CD4-positive, alpha-beta T cell treated with Interleukin-15 for 4 hours (primary cell): ENCODE results near the gene LRRC8B.
"Not testable (repeated sequence)": the region's sequence is repeated elsewhere in the genome, so short reads cannot be mapped to it uniquely, and the experiment has no call there.

ENCODE experiments used
- DNase-seq: peaks from one replicate; pipeline ENCODE4 v3.0.0-alpha.2; 2020; ENCODE audit warnings: low spot score

The LRRC8B gene

DNA sequence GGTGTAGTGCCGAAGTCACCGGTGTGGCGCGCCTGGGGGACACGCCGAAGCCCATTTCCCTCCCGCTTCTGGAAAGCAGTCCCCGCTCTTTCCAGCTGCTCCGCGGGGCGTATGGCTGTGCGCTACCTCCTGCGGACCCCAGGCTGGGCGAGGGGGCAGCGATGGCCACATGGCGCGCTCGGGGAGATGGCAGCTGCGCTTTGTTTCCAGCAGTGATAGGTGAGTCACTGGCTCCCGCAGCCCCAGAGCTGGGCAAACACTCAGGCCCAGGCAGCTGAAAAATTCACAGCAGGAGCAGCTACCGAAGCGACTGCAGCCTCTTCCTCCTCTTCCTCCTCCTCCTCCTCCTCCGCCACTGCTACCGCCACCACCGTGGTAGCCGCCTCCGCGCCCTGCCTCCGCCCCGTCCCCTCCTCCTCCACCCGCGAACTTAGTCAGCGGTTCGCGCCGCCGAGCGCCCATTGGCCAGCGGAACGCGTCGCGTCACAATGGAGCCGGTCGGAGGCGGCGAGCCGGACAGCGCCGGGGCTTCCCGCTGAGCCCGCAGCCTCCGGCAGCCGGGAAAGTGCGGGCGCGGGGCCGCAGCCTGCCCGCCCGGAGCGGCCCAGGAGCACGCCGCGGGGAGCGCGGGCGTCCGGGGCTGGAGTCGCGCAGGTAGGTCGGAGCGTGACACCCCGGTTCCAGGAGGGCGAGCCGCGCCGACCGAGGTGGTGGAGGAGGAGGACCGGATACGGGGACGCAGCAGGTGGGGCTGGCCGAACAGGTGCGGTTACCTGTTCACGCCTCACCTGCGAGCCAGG, at the start of gene LRRC8B:
Gene LRRC8B, plus strand, starts transcription at position 461 of the 800 bp plus-strand sequence. CDS start 57,822 bp downstream, outside the sequence.
- peak; percentile 85 for DNase-seq

DNA sequence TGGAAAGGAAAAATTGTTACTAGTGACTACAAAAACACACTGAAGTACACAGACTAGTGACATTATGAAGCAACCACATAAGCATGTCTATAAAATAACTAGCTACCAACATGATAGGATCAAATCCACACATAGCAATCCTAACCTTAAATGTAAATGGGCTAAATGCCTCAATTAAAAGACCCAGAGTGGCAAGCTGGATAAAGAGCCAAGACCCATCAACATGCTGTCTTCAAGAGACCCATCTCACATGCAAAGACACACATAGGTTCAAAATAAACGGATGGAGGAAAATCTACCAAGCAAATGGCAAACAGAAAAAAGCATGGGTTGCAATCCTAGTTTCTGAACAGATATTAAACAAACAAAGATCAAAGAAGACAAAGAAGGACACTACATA, 49.4 kb upstream of the LRRC8B start:
- DNase-seq, result no peak

- DNase-seq, result no peak
Observed at GRCh38 chr1:89476072-89476471, 48.6 kb upstream of the LRRC8B start.

- peak; percentile 78 for DNase-seq
Observed at GRCh38 chr1:89483010-89483756, 41.4 kb upstream of the LRRC8B start.

DNA sequence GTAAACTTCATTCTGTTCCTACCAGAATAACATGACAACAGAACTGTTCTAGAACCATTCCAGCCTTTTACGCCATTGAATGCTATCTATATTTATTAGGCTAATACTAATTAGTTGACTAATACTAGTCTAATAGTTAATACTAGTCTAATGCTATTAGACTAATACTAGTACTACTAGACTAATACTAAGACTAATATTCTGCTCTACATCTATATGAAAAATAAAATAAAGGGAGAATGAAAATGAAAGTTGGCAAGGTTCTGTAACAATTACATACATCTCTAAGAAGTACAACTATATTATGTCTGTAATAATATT, 40.9 kb upstream of the LRRC8B start:
- DNase-seq, result no peak

DNA sequence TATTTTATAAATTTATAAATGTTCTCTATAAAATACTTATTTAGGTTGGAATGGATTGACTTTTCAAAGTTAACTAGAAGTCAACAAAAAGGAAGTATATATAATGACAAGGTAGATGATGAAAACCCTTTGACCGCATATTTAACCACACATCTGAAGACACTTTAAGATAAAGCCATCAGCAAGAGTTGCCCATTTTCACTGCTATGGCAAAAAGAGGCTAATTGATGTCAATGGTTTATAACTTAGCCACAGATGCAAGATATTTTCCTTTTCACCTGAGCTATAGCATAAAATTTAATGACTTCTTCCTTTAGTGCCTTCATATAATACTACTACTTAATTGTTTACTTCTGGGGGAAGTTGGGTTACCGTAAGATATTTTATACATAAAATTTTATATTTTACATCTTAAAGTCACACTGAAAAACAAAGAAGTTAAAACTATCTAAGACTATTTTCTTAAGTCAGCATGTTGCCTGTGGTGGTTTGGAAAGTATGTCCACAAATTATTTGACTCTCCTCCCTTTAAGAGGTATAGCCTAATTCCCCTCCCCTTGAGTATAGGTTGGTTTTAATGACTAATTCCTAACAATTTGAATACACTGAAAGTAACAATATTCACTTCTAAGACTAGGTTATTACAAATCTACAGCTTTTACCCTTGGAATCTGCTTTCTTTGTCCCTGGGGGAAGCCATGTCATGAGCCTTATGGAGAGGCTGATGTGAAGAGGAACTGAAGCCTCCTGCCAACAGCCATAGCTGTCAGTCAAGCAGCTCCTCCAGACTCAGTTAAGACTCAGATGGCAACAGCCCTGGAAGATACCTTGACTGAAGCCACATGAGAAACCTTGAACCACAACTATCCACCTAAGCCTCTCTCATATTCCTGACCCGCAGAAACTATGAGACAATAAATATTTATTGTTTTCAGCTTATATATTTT, 40.3 kb upstream of the LRRC8B start:
- no peak for DNase-seq

- DNase-seq, result no peak
Observed at GRCh38 chr1:89487972-89488371, 36.7 kb upstream of the LRRC8B start.

GRCh38 chr1:89489047-89489729, 35.4 kb upstream of the LRRC8B start:
- no peak for DNase-seq

DNA sequence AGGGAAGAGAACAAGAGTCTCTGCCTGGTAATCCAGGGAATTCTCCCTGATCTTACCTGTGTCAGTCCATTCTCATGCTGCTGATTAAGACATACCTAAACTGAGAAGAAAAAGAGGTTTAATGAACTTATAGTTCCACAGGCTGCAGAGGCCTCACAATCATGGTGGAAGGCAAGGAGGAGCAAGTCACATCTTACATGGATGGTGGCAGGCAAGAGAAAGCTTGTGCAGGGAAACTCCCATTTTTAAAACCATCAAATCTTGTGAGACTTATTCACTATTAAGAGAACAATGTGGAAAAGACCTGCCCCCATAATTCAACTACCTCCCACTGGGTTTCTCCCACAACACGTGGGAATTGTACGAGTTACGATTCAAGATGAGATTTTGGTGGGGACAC, 34.2 kb upstream of the LRRC8B start:
- no peak for DNase-seq

- DNase-seq, result no peak
Observed at GRCh38 chr1:89499320-89499719, 25.3 kb upstream of the LRRC8B start.

DNA sequence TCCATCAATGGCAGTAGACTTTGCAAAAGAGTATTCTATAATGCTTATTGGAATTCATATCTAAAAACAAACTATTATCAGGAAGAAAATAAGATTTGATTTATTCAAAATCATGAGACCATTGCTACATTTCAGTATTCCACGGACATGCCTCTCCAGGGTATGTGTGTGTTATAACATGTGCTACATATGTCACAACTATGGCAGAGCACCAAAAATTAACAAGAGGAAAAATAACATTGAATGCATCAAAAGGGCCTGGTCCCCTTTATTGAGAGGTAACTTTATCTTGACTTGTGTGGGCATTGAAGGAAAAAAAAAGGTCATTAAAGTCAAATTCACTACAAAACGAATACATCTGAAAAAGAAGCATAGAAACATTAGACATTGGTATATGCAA, 22.6 kb upstream of the LRRC8B start:
- no peak for DNase-seq

DNA sequence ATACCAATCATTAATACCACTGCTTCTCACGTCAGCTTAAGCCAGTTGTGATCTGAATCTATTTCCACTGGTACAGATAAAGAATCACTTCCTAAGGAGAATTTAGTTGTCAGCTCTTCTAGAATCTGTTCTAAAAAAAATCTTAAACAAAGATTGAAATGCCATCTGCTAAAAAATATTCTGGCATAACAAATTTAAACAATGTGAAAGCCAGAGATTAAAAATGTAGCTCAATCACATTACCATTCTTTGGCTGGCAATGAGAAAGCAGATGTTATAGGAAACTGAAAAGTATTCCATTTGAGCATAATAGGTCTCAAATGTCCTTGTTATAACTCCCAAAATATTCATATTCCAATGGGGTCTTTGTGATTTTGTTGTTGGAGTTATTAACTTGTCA, 21.7 kb upstream of the LRRC8B start:
- DNase-seq, result no peak

DNA sequence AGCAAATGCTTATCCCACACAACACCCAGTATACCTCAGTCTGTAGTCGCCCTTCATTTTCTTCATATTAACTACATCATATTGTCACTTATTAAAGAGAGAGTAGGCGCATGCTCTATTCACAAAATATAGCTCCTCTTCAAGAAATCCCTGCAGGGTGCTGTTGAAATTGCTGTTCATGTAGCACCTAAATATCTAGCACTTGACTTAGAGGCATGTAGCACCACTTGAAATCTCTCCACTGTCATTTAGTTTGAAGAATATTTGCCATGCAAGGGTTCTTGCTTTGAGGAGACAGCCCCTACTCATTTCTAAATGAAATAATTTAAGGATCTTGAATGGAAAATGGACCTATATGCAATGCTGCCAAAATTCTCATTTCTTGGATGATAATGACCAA, 20.9 kb upstream of the LRRC8B start:
- DNase-seq, result no peak

- not testable (repeated sequence) for DNase-seq
Observed at GRCh38 chr1:89510061-89510460, 14.6 kb upstream of the LRRC8B start.

DNA sequence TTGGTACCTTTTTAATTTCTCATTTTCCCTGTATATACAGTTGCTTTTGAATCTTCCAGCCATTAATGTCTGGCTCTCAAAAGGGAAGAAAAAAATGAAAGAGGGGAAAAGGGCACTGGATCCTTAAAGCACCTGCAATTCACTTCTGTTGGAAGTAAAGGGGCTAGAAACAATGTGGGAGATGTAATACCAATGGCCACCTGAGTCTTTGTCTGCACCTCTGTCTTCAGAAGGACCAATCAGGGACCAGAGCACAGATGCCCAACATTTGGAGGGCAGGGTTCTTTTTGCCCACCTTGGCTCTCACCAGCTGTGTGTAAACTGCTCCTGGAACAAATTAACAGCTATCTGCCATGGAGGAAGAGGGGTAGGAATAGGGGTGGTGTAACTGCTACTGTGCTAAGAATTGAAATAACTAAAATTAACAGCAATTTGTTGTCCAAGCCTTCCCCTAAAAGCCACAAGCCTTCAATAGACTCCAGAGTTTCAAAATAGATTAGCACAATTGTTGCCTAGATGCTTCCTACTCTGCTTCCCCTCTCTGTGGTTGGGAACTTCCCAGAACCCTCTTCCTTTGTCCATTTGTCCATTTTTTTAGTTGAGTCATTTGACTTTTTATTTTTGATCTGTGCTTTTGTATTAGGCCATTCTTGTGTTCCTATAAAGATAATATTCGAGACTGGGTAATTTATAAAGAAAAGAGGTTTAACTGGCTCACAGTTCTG, 11.5 kb upstream of the LRRC8B start:
- DNase-seq, result no peak

GRCh38 chr1:89516055-89516454, 8.6 kb upstream of the LRRC8B start:
- no peak for DNase-seq

DNA sequence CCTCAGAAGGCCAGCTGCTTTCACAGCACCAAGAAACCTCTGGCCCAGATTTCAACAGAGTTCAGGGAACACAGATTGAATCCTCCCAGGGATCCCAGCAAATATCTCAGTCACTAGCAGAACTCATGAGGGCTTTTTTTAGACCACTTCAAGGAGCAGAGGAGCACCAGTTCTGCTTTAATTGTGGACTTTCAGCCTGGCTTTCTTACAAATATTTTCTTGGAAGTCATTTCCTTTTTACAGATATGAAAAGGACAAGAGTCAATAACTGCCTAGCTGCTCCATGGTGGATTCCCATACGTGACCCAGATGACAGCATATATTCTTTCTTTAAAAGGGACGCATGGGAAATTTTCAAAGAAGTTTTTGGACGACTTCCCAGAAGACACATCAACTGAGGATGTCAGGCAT, 6.4 kb upstream of the LRRC8B start:
- no peak for DNase-seq

- peak; percentile 61 for DNase-seq
Observed at GRCh38 chr1:89519779-89520358, 4.8 kb upstream of the LRRC8B start.

DNA sequence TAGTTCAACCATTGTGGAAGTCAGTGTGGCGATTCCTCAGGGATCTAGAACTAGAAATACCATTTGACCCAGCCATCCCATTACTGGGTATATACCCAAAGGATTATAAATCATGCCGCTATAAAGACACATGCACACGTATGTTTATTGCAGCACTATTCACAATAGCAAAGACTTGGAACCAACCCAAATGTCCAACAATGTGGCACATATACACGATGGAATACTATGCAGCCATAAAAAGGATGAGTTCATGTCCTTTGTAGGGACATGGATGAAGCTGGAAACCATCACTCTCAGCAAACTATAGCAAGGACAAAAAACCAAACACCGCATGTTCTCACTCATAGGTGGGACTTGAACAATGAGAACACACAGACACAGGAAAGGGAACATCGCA, 2.7 kb upstream of the LRRC8B start:
- not testable (repeated sequence) for DNase-seq

GRCh38 chr1:89523572-89524368, 859 bp upstream of the LRRC8B start:
- peak; percentile 51 for DNase-seq
